HepG2 (cell line): ENCODE measurements around the gene TBX15. TPM values are rescaled to one million over a fixed set of nuclear protein-coding genes. Genes with fewer than 3 reads are reported as not detected.
A peak's percentile ranks its signal among the peaks of the same experiment; 100 is the strongest.

Experiments
- ATAC-seq: fragments of 200-7000 bp; cut with Tn5 transposase; 3 replicates; pipeline ENCODE4 v1.9.1; 2020; ENCODE audit warnings: mild to moderate bottlenecking, moderate library complexity
- BruUV-seq: library from RNA; stranded (reverse); fragments of 400-500 nt; replicated peaks from 2 replicates; lab custom pipeline; 2021; lab: Mats Ljungman, UMichigan
- CTCF ChIA-PET: fragments of 300-600 bp; formaldehyde crosslinking; extraction: SDS; loops from one replicate; lab custom pipeline; 2021; ENCODE audit warnings: low total read pairs, inconsistent platforms, low intra/inter-chr PET ratio; lab: Yijun Ruan, JAX
- POLR2A ChIA-PET: fragments of 350-600 bp; sonication (Branson Sonifier 250); formaldehyde crosslinking; loops from one replicate; lab custom pipeline; 2020; ENCODE audit warnings: antibody characterized with exemption, inconsistent platforms; lab: Yijun Ruan, JAX
- DNase-seq: peaks from one replicate; pipeline ENCODE4 v3.0.0-alpha.2; 2015; ENCODE audit warnings: low spot score
- FAIRE-seq: peaks from 3 replicates; lab custom pipeline; 2011; peaks lifted over from hg19 to GRCh38; lab: Jason Lieb, UNC
- H2AFZ ChIP-seq: one replicate; pipeline ENCODE4 v1.6.1; 2011; ENCODE audit warnings: low read length, inconsistent platforms
- H3K27ac ChIP-seq: fragments of 300-600 bp; 3 replicates; pipeline ENCODE4 v1.8.0; 2011; ENCODE audit warnings: mixed run types, mild to moderate bottlenecking, mixed read lengths, low read length, inconsistent platforms; ENCODE audit not compliant: insufficient read depth; ENCODE audit errors: extremely low read length
- H3K27me3 ChIP-seq, 2 experiments: fragments of 200-600 bp in 1 of 2; 2 replicates in 1 of 2; 3 replicates in 1 of 2; pipeline versions ENCODE4 v1.6.0 to v1.8.0; 2011; ENCODE audit warnings: low read length in 2 of 2, mild to moderate bottlenecking in 2 of 2, moderate library complexity in 2 of 2, inconsistent platforms in 1 of 2; ENCODE audit not compliant: insufficient read depth in 2 of 2, control insufficient read depth in 1 of 2
- H3K36me3 ChIP-seq, 2 experiments: fragments of 200-600 bp in 1 of 2; replicated peaks in 1 of 2; 2 replicates in 1 of 2; 3 replicates in 1 of 2; pipeline versions ENCODE4 v1.5.1 to v1.8.0; 2011; ENCODE audit warnings: low read length in 2 of 2, inconsistent platforms in 1 of 2; ENCODE audit not compliant: insufficient read depth in 2 of 2, control insufficient read depth in 1 of 2
- H3K4me1 ChIP-seq: 2 replicates; pipeline ENCODE4 v1.5.1; 2012; ENCODE audit warnings: low read length, inconsistent platforms; ENCODE audit not compliant: insufficient read depth
- H3K4me2 ChIP-seq: 2 replicates; pipeline ENCODE4 v1.6.0; 2011; ENCODE audit warnings: low read depth, low read length, inconsistent platforms
- H3K4me3 ChIP-seq, 3 experiments: fragments of 200-600 bp in 1 of 3; sonication (generic), shearing (Covaris generic) in 1 of 3; replicated peaks in 1 of 3; 2 replicates each; pipeline ENCODE4 v1.5.1; 2011 to 2016; ENCODE audit warnings: low read length in 3 of 3, inconsistent platforms in 2 of 3, low read depth in 2 of 3, mild to moderate bottlenecking in 2 of 3, control low read depth in 1 of 3, mixed read lengths in 1 of 3; ENCODE audit not compliant: insufficient read depth in 1 of 3
- H3K79me2 ChIP-seq: one replicate; pipeline ENCODE4 v1.6.1; 2011; ENCODE audit warnings: low read length, inconsistent platforms; ENCODE audit not compliant: insufficient read depth
- H3K9ac ChIP-seq: 2 replicates; pipeline ENCODE4 v1.6.0; 2011; ENCODE audit warnings: mild to moderate bottlenecking, low read depth, low read length, inconsistent platforms; ENCODE audit not compliant: insufficient read depth
- H3K9me3 ChIP-seq: 2 replicates; pipeline ENCODE4 v1.5.1; 2012; ENCODE audit warnings: mild to moderate bottlenecking, low read length
- H4K20me1 ChIP-seq: 2 replicates; pipeline ENCODE4 v1.6.0; 2011; ENCODE audit warnings: inconsistent platforms, mild to moderate bottlenecking, low read length, moderate library complexity; ENCODE audit not compliant: insufficient read depth
- CHD4 ChIP-seq: fragments of 200-600 bp; sonication (generic); IDR thresholded peaks from 2 replicates; pipeline ENCODE4 v1.7.0; 2017; ENCODE audit warnings: mild to moderate bottlenecking, low read length, borderline replicate concordance
- HOXA3 ChIP-seq: sonication (generic); formaldehyde crosslinking; IDR thresholded peaks from 2 replicates; pipeline ENCODE4 v1.5.0; 2020; ENCODE audit warnings: missing genetic modification reagents
- MLLT10 ChIP-seq: sonication (generic); formaldehyde crosslinking; IDR thresholded peaks from 2 replicates; pipeline ENCODE4 v1.4.0; 2020; ENCODE audit warnings: missing genetic modification reagents
- NR2F1 ChIP-seq, 2 experiments: fragments of 450-650 bp in 1 of 2; formaldehyde crosslinking in 1 of 2; IDR thresholded peaks; 2 replicates each; pipeline versions ENCODE4 v1.5.0 to v1.6.1; 2016 to 2020; ENCODE audit warnings: mild to moderate bottlenecking in 1 of 2, missing compliant biosample characterization in 1 of 2, missing genetic modification reagents in 1 of 2, moderate library complexity in 1 of 2
- RBFOX2 ChIP-seq: fragments of 200-400 bp; formaldehyde crosslinking; IDR thresholded peaks from 2 replicates; pipeline ENCODE4 v1.6.1; 2017; ENCODE audit warnings: low read depth, mild to moderate bottlenecking, low read length
- RFX3 ChIP-seq: IDR thresholded peaks from 2 replicates; pipeline ENCODE4 v1.6.1; 2016; ENCODE audit warnings: missing biosample characterization, missing genetic modification reagents
- ZC3H4 ChIP-seq: sonication (generic); formaldehyde crosslinking; IDR thresholded peaks from 2 replicates; pipeline ENCODE4 v1.4.0; 2020; ENCODE audit warnings: missing genetic modification reagents, borderline replicate concordance
- ZNF124 ChIP-seq: sonication (generic); formaldehyde crosslinking; IDR thresholded peaks from 2 replicates; pipeline ENCODE4 v1.4.0; 2020; ENCODE audit warnings: missing genetic modification reagents
- ZNF34 ChIP-seq: sonication (generic); formaldehyde crosslinking; IDR thresholded peaks from 2 replicates; pipeline ENCODE4 v1.4.0; 2020; ENCODE audit warnings: mild to moderate bottlenecking, missing genetic modification reagents, borderline replicate concordance
- WGBS: methylation state at CpG from one replicate; pipeline ENCODE4 v1.1.6; 2017; ENCODE audit warnings: low lambda C conversion rate; 5-methylcytosine and 5-hydroxymethylcytosine counted together
- in situ Hi-C: cut with HindIII; loops from 2 replicates; pipeline ENCODE4 v1.10.0; 2017; ENCODE audit warnings: low pct_unique_long_range_greater_than_20kb; ENCODE audit not compliant: extremely low pct_ligation_motif_present
- intact Hi-C: fragments of 100-400 bp; cut with micrococcal nuclease; formaldehyde crosslinking; loops from one replicate; pipeline ENCODE4 v1.10.0; 2022; ENCODE audit not compliant: unreplicated experiment
- polyA plus RNA-seq, 8 experiments: library from polyadenylated mRNA; depleted of rRNA in 3 of 8; stranded (reverse) in 7 of 8; unstranded in 1 of 8; fragments of >200 nt; fragmentation: Illumina TruSeq in 4 of 8; extraction: Trizol in 4 of 8; gene quantifications; 2 replicates each; pipeline versions ENCODE4 v1.2.1 to v1.2.3, GENCODE V29; 2011 to 2016; ENCODE audit warnings: low read depth in 4 of 8, missing spikeins in 1 of 8, mixed read lengths in 1 of 8; ENCODE audit not compliant: insufficient read depth in 1 of 8
- total RNA-seq, 5 experiments: library from RNA; depleted of rRNA; stranded (reverse); fragments of >200 nt; fragmentation: Illumina TruSeq; extraction: Trizol; gene quantifications; 2 replicates each; pipeline ENCODE4 v1.2.3, GENCODE V29; 2016; ENCODE audit warnings: low read depth in 1 of 5
- TF ChIP-seq, protein P1 (sequence below): sonication (generic); formaldehyde crosslinking; IDR thresholded peaks from 2 replicates; pipeline ENCODE4 v1.5.0; 2020; ENCODE audit warnings: mild to moderate bottlenecking, missing genetic modification reagents
- TF ChIP-seq, protein P2 (sequence below): sonication (generic); formaldehyde crosslinking; IDR thresholded peaks from 2 replicates; pipeline ENCODE4 v1.4.0; 2020; ENCODE audit warnings: missing genetic modification reagents, borderline replicate concordance

Gene TBX15
- total and polyA plus RNA-seq, 2 of the 13 experiments (the other 11 are each of a cell fraction or from before 2014, with no cell fraction given) = 0.42 to 1.9 TPM

DNA sequence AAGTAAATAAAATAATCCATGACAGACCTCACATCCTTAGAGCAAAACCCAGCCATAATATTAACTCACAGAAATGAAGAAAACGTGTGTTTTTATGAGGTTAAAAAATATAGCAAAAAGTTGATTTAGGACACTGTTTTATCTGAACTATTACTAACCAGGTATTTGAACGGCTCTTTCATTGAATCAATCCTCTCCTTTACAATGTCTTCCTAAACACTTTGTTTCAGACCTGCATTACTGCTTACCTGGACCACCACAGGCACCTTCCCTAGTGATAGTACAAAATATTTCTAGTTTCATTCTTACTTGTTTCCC is 25.0 kb downstream of the TBX15 start:
- in situ Hi-C loops = no loop called here
- no TSS peak for BruUV-seq
- no peak for ATAC-seq
- H3K27me3 ChIP-seq = no peaks in the 10 kb centered on the region
- H3K4me3 ChIP-seq = no peak overlapping the region
- 0 out of 2 replicates have a peak, but pooled peaks have one; percentile 48 for TF ChIP-seq CHD4
- no peak for TF ChIP-seq RFX3 (CRISPR knock-in tag)
- no peak for DNase-seq
- H2AFZ ChIP-seq = no peak overlapping the region
- FAIRE-seq = no peak
- peak overlapping the region; percentile 25 for H3K4me2 ChIP-seq
- peak overlapping the region; percentile 21; the same call in 1 of the 2 replicates for H3K9ac ChIP-seq
- POLR2A ChIA-PET = interaction anchor here (1.0 kb wide), 2 partner anchors 48 to 64 kb away, joined by 3 to 4 read pairs; no protein-coding TSS in a partner anchor
- WGBS = 89% methylated on average over 2 of the region's 2 CpGs
- no peaks in the 10 kb centered on the region for H3K79me2 ChIP-seq
- no peaks in the 10 kb centered on the region for H3K36me3 ChIP-seq
- no peaks in the 10 kb centered on the region for H4K20me1 ChIP-seq
- CTCF ChIA-PET = interaction anchor here (0.9 kb wide), 1 partner anchor 49 kb away, joined by 3 read pairs; no protein-coding TSS in a partner anchor
- peak overlapping the region; percentile 76 for H3K27ac ChIP-seq
- H3K4me1 ChIP-seq = peaks cover 67% of the 10 kb centered on the region
- intact Hi-C loops = loop anchor here (1.0 to 10.0 kb wide), 2 partner anchors 49 to 182 kb away; partner anchors contain the start of gene WARS2
- H3K9me3 ChIP-seq = no peaks in the 10 kb centered on the region

DNA sequence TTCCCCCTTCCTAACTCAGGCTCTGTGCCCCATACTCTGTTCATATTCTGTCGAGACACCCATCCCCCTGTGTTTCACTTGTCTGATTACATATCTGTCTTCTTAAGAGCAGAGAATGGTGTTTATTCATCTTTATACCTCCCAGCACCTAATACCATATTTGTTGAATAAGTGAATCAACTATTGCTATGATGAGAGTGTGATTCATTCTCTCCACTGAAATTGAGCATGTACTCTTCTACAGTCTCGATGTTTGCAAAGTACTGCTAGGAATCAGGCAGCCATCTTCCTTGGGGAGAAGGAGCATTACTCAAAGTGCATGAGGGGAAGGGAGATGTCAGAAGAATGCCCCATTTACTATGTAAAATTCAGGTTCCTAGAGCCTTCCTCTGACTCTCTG is 27.0 kb downstream of the TBX15 start:
- H3K27me3 ChIP-seq = no peaks in the 10 kb centered on the region
- intact Hi-C loops = loop anchor here (10.0 kb wide), 1 partner anchor 184 kb away; the partner anchor contains the start of gene WARS2
- WGBS = 25% methylated on average over 2 of the region's 2 CpGs
- no peaks in the 10 kb centered on the region for H3K79me2 ChIP-seq
- FAIRE-seq = peak; percentile 53
- BruUV-seq = TSS peak; percentile 88
- H3K27ac ChIP-seq = peak overlapping the region; percentile 98
- TF ChIP-seq HOXA3 = no peak
- no peak for TF ChIP-seq ZNF34 (CRISPR knock-in tag)
- TF ChIP-seq RBFOX2 = peak; percentile 47
- TF ChIP-seq NR2F1 (CRISPR knock-in tag; IDR thresholded peaks at IDR 0.05) = no peak
- TF ChIP-seq ZC3H4 (CRISPR knock-in tag) = peak; percentile 60; the same call in 1 of the 2 replicates
- TF ChIP-seq, protein P1, sequence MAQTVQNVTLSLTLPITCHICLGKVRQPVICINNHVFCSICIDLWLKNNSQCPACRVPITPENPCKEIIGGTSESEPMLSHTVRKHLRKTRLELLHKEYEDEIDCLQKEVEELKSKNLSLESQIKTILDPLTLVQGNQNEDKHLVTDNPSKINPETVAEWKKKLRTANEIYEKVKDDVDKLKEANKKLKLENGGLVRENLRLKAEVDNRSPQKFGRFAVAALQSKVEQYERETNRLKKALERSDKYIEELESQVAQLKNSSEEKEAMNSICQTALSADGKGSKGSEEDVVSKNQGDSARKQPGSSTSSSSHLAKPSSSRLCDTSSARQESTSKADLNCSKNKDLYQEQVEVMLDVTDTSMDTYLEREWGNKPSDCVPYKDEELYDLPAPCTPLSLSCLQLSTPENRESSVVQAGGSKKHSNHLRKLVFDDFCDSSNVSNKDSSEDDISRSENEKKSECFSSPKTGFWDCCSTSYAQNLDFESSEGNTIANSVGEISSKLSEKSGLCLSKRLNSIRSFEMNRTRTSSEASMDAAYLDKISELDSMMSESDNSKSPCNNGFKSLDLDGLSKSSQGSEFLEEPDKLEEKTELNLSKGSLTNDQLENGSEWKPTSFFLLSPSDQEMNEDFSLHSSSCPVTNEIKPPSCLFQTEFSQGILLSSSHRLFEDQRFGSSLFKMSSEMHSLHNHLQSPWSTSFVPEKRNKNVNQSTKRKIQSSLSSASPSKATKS (CRISPR knock-in tag) = no peak
- TF ChIP-seq ZNF124 (CRISPR knock-in tag) = no peak
- TF ChIP-seq, protein P2, sequence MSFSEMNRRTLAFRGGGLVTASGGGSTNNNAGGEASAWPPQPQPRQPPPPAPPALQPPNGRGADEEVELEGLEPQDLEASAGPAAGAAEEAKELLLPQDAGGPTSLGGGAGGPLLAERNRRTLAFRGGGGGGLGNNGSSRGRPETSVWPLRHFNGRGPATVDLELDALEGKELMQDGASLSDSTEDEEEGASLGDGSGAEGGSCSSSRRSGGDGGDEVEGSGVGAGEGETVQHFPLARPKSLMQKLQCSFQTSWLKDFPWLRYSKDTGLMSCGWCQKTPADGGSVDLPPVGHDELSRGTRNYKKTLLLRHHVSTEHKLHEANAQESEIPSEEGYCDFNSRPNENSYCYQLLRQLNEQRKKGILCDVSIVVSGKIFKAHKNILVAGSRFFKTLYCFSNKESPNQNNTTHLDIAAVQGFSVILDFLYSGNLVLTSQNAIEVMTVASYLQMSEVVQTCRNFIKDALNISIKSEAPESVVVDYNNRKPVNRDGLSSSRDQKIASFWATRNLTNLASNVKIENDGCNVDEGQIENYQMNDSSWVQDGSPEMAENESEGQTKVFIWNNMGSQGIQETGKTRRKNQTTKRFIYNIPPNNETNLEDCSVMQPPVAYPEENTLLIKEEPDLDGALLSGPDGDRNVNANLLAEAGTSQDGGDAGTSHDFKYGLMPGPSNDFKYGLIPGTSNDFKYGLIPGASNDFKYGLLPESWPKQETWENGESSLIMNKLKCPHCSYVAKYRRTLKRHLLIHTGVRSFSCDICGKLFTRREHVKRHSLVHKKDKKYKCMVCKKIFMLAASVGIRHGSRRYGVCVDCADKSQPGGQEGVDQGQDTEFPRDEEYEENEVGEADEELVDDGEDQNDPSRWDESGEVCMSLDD = no peak
- no peak for TF ChIP-seq MLLT10 (CRISPR knock-in tag)
- TF ChIP-seq, all 625 proteins: peak for 2
- DNase-seq (no peak), ATAC-seq (no peak)
- no peaks in the 10 kb centered on the region for H4K20me1 ChIP-seq
- peak overlapping the region; percentile 73 for H3K9ac ChIP-seq
- H2AFZ ChIP-seq = no peak overlapping the region
- peaks cover 73% of the 10 kb centered on the region for H3K4me1 ChIP-seq
- H3K4me3 ChIP-seq = peak overlapping the region in 2 of 3 experiments; percentile 29 to 41; a peak in 3 of 6 replicates
- no peaks in the 10 kb centered on the region for H3K9me3 ChIP-seq
- peak overlapping the region; percentile 67 for H3K4me2 ChIP-seq
- no peaks in the 10 kb centered on the region for H3K36me3 ChIP-seq
- in situ Hi-C loops = no loop called here
- CTCF ChIA-PET = no interaction called here
- POLR2A ChIA-PET = interaction anchor here (1.1 kb wide), 1 partner anchor 47 kb away, joined by 3 read pairs; no protein-coding TSS in a partner anchor
